Measurements from ENCODE around the gene SCT. TPM values are rescaled to one million over a fixed set of nuclear protein-coding genes. Genes with fewer than 3 reads are reported as not detected.

SCT gene
- total and polyA plus RNA-seq, 2 experiments from 2014 or later, result not detected

GRCh38 chr11:620935-621814 lies 5.8 kb downstream of the SCT start:
- in situ Hi-C loops (cut with MboI), result no loop called here
- no peaks in the 10 kb centered on the region for H3K36me3 ChIP-seq (ENCODE audit: low read depth)
- no peaks in the 10 kb centered on the region for H3K79me2 ChIP-seq (ENCODE audit: insufficient read depth)
- H3K9me2 ChIP-seq (ENCODE audit: insufficient read depth), result no peaks in the 10 kb centered on the region
- no peak for DNase-seq
- no peak overlapping the region for H3K4me2 ChIP-seq (ENCODE audit: unreplicated experiment)
- no peak overlapping the region for H3K27ac ChIP-seq
- WGBS, 2 experiments (ENCODE audit: low coverage in 1 of 2, low lambda C conversion rate in 2 of 2, missing lambda C conversion rate in 2 of 2), result 70 to 71% methylated on average over 21 to 44 of the region's 45 CpGs
- no peak overlapping the region for H3K9ac ChIP-seq
- H3K27me3 ChIP-seq (replicated peaks; ENCODE audit: insufficient read depth), result no peaks in the 10 kb centered on the region
- H3K4me1 ChIP-seq (ENCODE audit: insufficient read depth), result no peaks in the 10 kb centered on the region
- no peaks in the 10 kb centered on the region for H3F3A ChIP-seq (ENCODE audit: insufficient read depth)
- H4K20me1 ChIP-seq (ENCODE audit: insufficient read depth), result no peaks in the 10 kb centered on the region
- no peaks in the 10 kb centered on the region for H3K9me3 ChIP-seq (ENCODE audit: low read depth)
- H2AFZ ChIP-seq, result no peak overlapping the region
- H3K4me3 ChIP-seq, result no peak overlapping the region
- TF ChIP-seq EZH2 (IDR thresholded peaks at IDR 0.05; ENCODE audit: insufficient read depth, poor library complexity, severe bottlenecking) (no peak), EZH2phosphoT487 (IDR thresholded peaks at IDR 0.05; ENCODE audit: insufficient read depth, low read depth) (no peak)

GRCh38 chr11:620201-620600 lies 6.8 kb downstream of the SCT start:
- no peak overlapping the region for H3K9ac ChIP-seq
- H3K9me3 ChIP-seq (ENCODE audit: low read depth), result no peaks in the 10 kb centered on the region
- H3K4me1 ChIP-seq (ENCODE audit: insufficient read depth), result no peaks in the 10 kb centered on the region
- H3K36me3 ChIP-seq (ENCODE audit: low read depth), result no peaks in the 10 kb centered on the region
- H2AFZ ChIP-seq, result no peak overlapping the region
- no peak overlapping the region for H3K27ac ChIP-seq
- no peaks in the 10 kb centered on the region for H3K9me2 ChIP-seq (ENCODE audit: insufficient read depth)
- in situ Hi-C loops (cut with MboI), result no loop called here
- no peaks in the 10 kb centered on the region for H3F3A ChIP-seq (ENCODE audit: insufficient read depth)
- no peaks in the 10 kb centered on the region for H3K79me2 ChIP-seq (ENCODE audit: insufficient read depth)
- H3K4me3 ChIP-seq, result no peak overlapping the region
- TF ChIP-seq EZH2phosphoT487 (IDR thresholded peaks at IDR 0.05; ENCODE audit: insufficient read depth, low read depth), result no peak
- no peak for TF ChIP-seq EZH2 (IDR thresholded peaks at IDR 0.05; ENCODE audit: insufficient read depth, poor library complexity, severe bottlenecking)
- no peak for DNase-seq
- no peaks in the 10 kb centered on the region for H3K27me3 ChIP-seq (replicated peaks; ENCODE audit: insufficient read depth)
- 93 to 94% methylated on average over 11 to 13 of the region's 13 CpGs for WGBS, 2 experiments (ENCODE audit: low coverage in 1 of 2, low lambda C conversion rate in 2 of 2, missing lambda C conversion rate in 2 of 2)
- H4K20me1 ChIP-seq (ENCODE audit: insufficient read depth), result no peaks in the 10 kb centered on the region
- H3K4me2 ChIP-seq (ENCODE audit: unreplicated experiment), result no peak overlapping the region

GRCh38 chr11:619628-620050 lies 7.3 kb downstream of the SCT start:
- H3K27me3 ChIP-seq (replicated peaks; ENCODE audit: insufficient read depth), result no peaks in the 10 kb centered on the region
- no peaks in the 10 kb centered on the region for H3F3A ChIP-seq (ENCODE audit: insufficient read depth)

GRCh38 chr11:618856-619627 lies 7.9 kb downstream of the SCT start:
- H3K27me3 ChIP-seq (replicated peaks; ENCODE audit: insufficient read depth), result no peaks in the 10 kb centered on the region
- H3K4me2 ChIP-seq (ENCODE audit: unreplicated experiment), result no peak overlapping the region
- WGBS, 2 experiments (ENCODE audit: low coverage in 1 of 2, low lambda C conversion rate in 2 of 2, missing lambda C conversion rate in 2 of 2), result 88 to 92% methylated on average over 16 to 24 of the region's 24 CpGs
- DNase-seq, result no peak
- no peaks in the 10 kb centered on the region for H3K4me1 ChIP-seq (ENCODE audit: insufficient read depth)
- no peaks in the 10 kb centered on the region for H3F3A ChIP-seq (ENCODE audit: insufficient read depth)
- no peaks in the 10 kb centered on the region for H3K36me3 ChIP-seq (ENCODE audit: low read depth)
- H3K9ac ChIP-seq, result no peak overlapping the region
- no peaks in the 10 kb centered on the region for H3K9me3 ChIP-seq (ENCODE audit: low read depth)
- no peaks in the 10 kb centered on the region for H4K20me1 ChIP-seq (ENCODE audit: insufficient read depth)
- no peak overlapping the region for H2AFZ ChIP-seq
- no peak overlapping the region for H3K4me3 ChIP-seq
- no peak overlapping the region for H3K27ac ChIP-seq
- H3K79me2 ChIP-seq (ENCODE audit: insufficient read depth), result no peaks in the 10 kb centered on the region
- TF ChIP-seq EZH2 (IDR thresholded peaks at IDR 0.05; ENCODE audit: insufficient read depth, poor library complexity, severe bottlenecking) (no peak), EZH2phosphoT487 (IDR thresholded peaks at IDR 0.05; ENCODE audit: insufficient read depth, low read depth) (no peak)
- no peaks in the 10 kb centered on the region for H3K9me2 ChIP-seq (ENCODE audit: insufficient read depth)
- in situ Hi-C loops (cut with MboI), result no loop called here

More at GRCh38 chr11:619628-620050, 7.3 kb downstream of the SCT start:
- Histone ChIP-seq H3K4me3 (no peak overlapping the region), H4K20me1 (ENCODE audit: insufficient read depth) (no peaks in the 10 kb centered on the region), H3K9me3 (ENCODE audit: low read depth) (no peaks in the 10 kb centered on the region), H2AFZ (no peak overlapping the region), H3K36me3 (ENCODE audit: low read depth) (no peaks in the 10 kb centered on the region), H3K9ac (no peak overlapping the region), H3K4me1 (ENCODE audit: insufficient read depth) (no peaks in the 10 kb centered on the region), H3K9me2 (ENCODE audit: insufficient read depth) (no peaks in the 10 kb centered on the region), H3K27ac (no peak overlapping the region), H3K79me2 (ENCODE audit: insufficient read depth) (no peaks in the 10 kb centered on the region), H3K4me2 (ENCODE audit: unreplicated experiment) (no peak overlapping the region)
- TF ChIP-seq EZH2 (IDR thresholded peaks at IDR 0.05; ENCODE audit: insufficient read depth, poor library complexity, severe bottlenecking) (no peak), EZH2phosphoT487 (IDR thresholded peaks at IDR 0.05; ENCODE audit: insufficient read depth, low read depth) (no peak)
- no peak for DNase-seq
- 91 to 95% methylated on average over 21 to 22 of the region's 22 CpGs for WGBS, 2 experiments (ENCODE audit: low coverage in 1 of 2, low lambda C conversion rate in 2 of 2, missing lambda C conversion rate in 2 of 2)
- in situ Hi-C loops (cut with MboI), result no loop called here

All from GM23248 (cell line).